Colon (tissue), 2 donors: Measurements from ENCODE around the gene ANTKMT.

Source experiments
- FAIRE-seq: peaks from 2 replicates; lab custom pipeline; 2012; peaks lifted over from hg19 to GRCh38; lab: Jason Lieb, UNC
- donor health status: control.
- donor health status: control.

The ANTKMT gene

GRCh38 chr16:720990-721764, at the start of gene ANTKMT:
TSS of gene ANTKMT (plus strand) at chr16:721146. CDS start at chr16:721275, 129 bp downstream.
- no peak for FAIRE-seq

- FAIRE-seq, result no peak
These were observed 49.4 kb upstream of the ANTKMT start for GRCh38 chr16:671353-672131.

- FAIRE-seq, result no peak
These were observed 48.6 kb upstream of the ANTKMT start for GRCh38 chr16:672371-672770.

- FAIRE-seq, result no peak
These were observed 48.1 kb upstream of the ANTKMT start for GRCh38 chr16:672851-673250.

- FAIRE-seq, result no peak
These were observed 47.5 kb upstream of the ANTKMT start for GRCh38 chr16:673399-673991.

- FAIRE-seq, result no peak
These were observed 46.6 kb upstream of the ANTKMT start for GRCh38 chr16:674214-674881.

- FAIRE-seq, result no peak
These were observed 45.7 kb upstream of the ANTKMT start, which contains the start of gene RHBDL1 for GRCh38 chr16:674968-675883. TSS of gene RHBDL1 (plus strand) at chr16:675671. CDS start at chr16:675791, 120 bp downstream.

- no peak for FAIRE-seq
These were observed 44.9 kb upstream of the ANTKMT start for GRCh38 chr16:675884-676564.

- no peak for FAIRE-seq
These were observed 44.4 kb upstream of the ANTKMT start for GRCh38 chr16:676565-676902.

GRCh38 chr16:676913-677312, 44.0 kb upstream of the ANTKMT start:
- no peak for FAIRE-seq

GRCh38 chr16:677316-678190, 43.4 kb upstream of the ANTKMT start:
- FAIRE-seq, result no peak

GRCh38 chr16:678209-678857, 42.6 kb upstream of the ANTKMT start:
- FAIRE-seq, result no peak

- FAIRE-seq, result no peak
These were observed 41.8 kb upstream of the ANTKMT start for GRCh38 chr16:678858-679813.

- no peak for FAIRE-seq
These were observed 40.9 kb upstream of the ANTKMT start, which contains the start of gene STUB1 for GRCh38 chr16:679814-680624. TSS of gene STUB1 (plus strand) at chr16:680410. CDS start at chr16:680526, 116 bp downstream.

GRCh38 chr16:680625-680945, 40.4 kb upstream of the ANTKMT start:
- no peak for FAIRE-seq

- no peak for FAIRE-seq
These were observed 39.8 kb upstream of the ANTKMT start for GRCh38 chr16:680967-681745.
